HepG2 (cell line): Measurements from ENCODE around the gene TBC1D20. TPM values are rescaled to one million over a fixed set of nuclear protein-coding genes. Genes with fewer than 3 reads are reported as not detected.

Experiments used
- BORCS8-MEF2B ChIP-seq: sonication (generic); formaldehyde crosslinking; IDR thresholded peaks from 2 replicates; pipeline ENCODE4 v1.8.0; 2022; ENCODE audit warnings: mild to moderate bottlenecking, missing genetic modification reagents
- FOXJ3 ChIP-seq: sonication (generic); formaldehyde crosslinking; IDR thresholded peaks from 2 replicates; pipeline ENCODE4 v1.4.0; 2020; ENCODE audit warnings: missing genetic modification reagents, mild to moderate bottlenecking, borderline replicate concordance
- HMGA1 ChIP-seq: sonication (generic); formaldehyde crosslinking; conservative IDR thresholded peaks from 2 replicates; pipeline ENCODE4 v1.4.0; 2020; ENCODE audit warnings: missing genetic modification reagents
- NFIC ChIP-seq: IDR thresholded peaks from 2 replicates; pipeline ENCODE4 v1.6.1; 2012; ENCODE audit warnings: mild to moderate bottlenecking, low read length, inconsistent platforms
- NR2C2 ChIP-seq: sonication (generic); formaldehyde crosslinking; IDR thresholded peaks from 2 replicates; pipeline ENCODE4 v1.4.0; 2020; ENCODE audit warnings: missing genetic modification reagents, mild to moderate bottlenecking, moderate library complexity, borderline replicate concordance
- PHF8 ChIP-seq: sonication (generic); formaldehyde crosslinking; IDR thresholded peaks from 2 replicates; pipeline ENCODE4 v1.5.0; 2020; ENCODE audit warnings: missing genetic modification reagents
- POGZ ChIP-seq: sonication (generic); formaldehyde crosslinking; IDR thresholded peaks from 2 replicates; pipeline ENCODE4 v1.4.0; 2020; ENCODE audit warnings: mild to moderate bottlenecking, missing genetic modification reagents
- PRPF4 ChIP-seq: fragments of 200-400 bp; formaldehyde crosslinking; IDR thresholded peaks from 2 replicates; pipeline ENCODE4 v1.6.1; 2016; ENCODE audit warnings: low read length, low read depth; ENCODE audit not compliant: poor library complexity, severe bottlenecking
- RXRA ChIP-seq: sonication (generic); formaldehyde crosslinking; IDR thresholded peaks from 2 replicates; pipeline ENCODE4 v1.5.1; 2020; ENCODE audit warnings: missing genetic modification reagents
- SP4 ChIP-seq: sonication (generic); formaldehyde crosslinking; IDR thresholded peaks from 2 replicates; pipeline ENCODE4 v1.8.1; 2023; ENCODE audit warnings: mild to moderate bottlenecking, missing genetic modification reagents
- SPEN ChIP-seq: sonication (generic); formaldehyde crosslinking; IDR thresholded peaks from 2 replicates; pipeline ENCODE4 v1.5.1; 2020; ENCODE audit warnings: low read depth, mild to moderate bottlenecking, missing genetic modification reagents
- ZNF207 ChIP-seq: fragments of 450-650 bp; IDR thresholded peaks from 2 replicates; pipeline ENCODE4 v1.6.1; 2016; ENCODE audit warnings: antibody characterized with exemption, borderline replicate concordance
- ZNF224 ChIP-seq: sonication (generic); formaldehyde crosslinking; IDR thresholded peaks from 2 replicates; pipeline ENCODE4 v1.5.0; 2020; ENCODE audit warnings: mild to moderate bottlenecking, missing genetic modification reagents
- ZNF501 ChIP-seq: sonication (generic); formaldehyde crosslinking; IDR thresholded peaks from 2 replicates; pipeline ENCODE4 v1.5.1; 2020; ENCODE audit warnings: mild to moderate bottlenecking, moderate library complexity, missing genetic modification reagents
- ZNF557 ChIP-seq: sonication (generic); formaldehyde crosslinking; IDR thresholded peaks from 2 replicates; pipeline ENCODE4 v1.4.0; 2020; ENCODE audit warnings: missing genetic modification reagents
- ZNF703 ChIP-seq: sonication (generic); formaldehyde crosslinking; IDR thresholded peaks from 2 replicates; pipeline ENCODE4 v1.5.1; 2020; ENCODE audit warnings: missing genetic modification reagents, mild to moderate bottlenecking, moderate library complexity, borderline replicate concordance
- ZSCAN9 ChIP-seq: IDR thresholded peaks from 2 replicates; pipeline ENCODE4 v1.6.1; 2016; ENCODE audit warnings: borderline replicate concordance
- polyA plus RNA-seq, 8 experiments: library from polyadenylated mRNA; depleted of rRNA in 3 of 8; stranded (reverse) in 7 of 8; unstranded in 1 of 8; fragments of >200 nt; fragmentation: Illumina TruSeq in 4 of 8; extraction: Trizol in 4 of 8; gene quantifications; 2 replicates each; pipeline versions ENCODE4 v1.2.1 to v1.2.3, GENCODE V29; 2011 to 2016; ENCODE audit warnings: low read depth in 4 of 8, missing spikeins in 1 of 8, mixed read lengths in 1 of 8; ENCODE audit not compliant: insufficient read depth in 1 of 8
- total RNA-seq, 5 experiments: library from RNA; depleted of rRNA; stranded (reverse); fragments of >200 nt; fragmentation: Illumina TruSeq; extraction: Trizol; gene quantifications; 2 replicates each; pipeline ENCODE4 v1.2.3, GENCODE V29; 2016; ENCODE audit warnings: low read depth in 1 of 5
- TF ChIP-seq, protein P1 (sequence below): sonication (generic); formaldehyde crosslinking; IDR thresholded peaks from 2 replicates; pipeline ENCODE4 v1.4.0; 2020; ENCODE audit warnings: missing genetic modification reagents
- TF ChIP-seq, protein P2 (sequence below): sonication (generic); formaldehyde crosslinking; IDR thresholded peaks from 2 replicates; pipeline ENCODE4 v1.4.0; 2020; ENCODE audit warnings: missing genetic modification reagents
- TF ChIP-seq, protein P3 (sequence below): sonication (generic); formaldehyde crosslinking; IDR thresholded peaks from 2 replicates; pipeline ENCODE4 v1.8.1; 2023; ENCODE audit warnings: mild to moderate bottlenecking, missing genetic modification reagents
- TF ChIP-seq, protein P4 (sequence below): sonication (generic); formaldehyde crosslinking; IDR thresholded peaks from 2 replicates; pipeline ENCODE4 v1.4.0; 2020; ENCODE audit warnings: missing genetic modification reagents, borderline replicate concordance
- TF ChIP-seq, protein P5 (sequence below): sonication (generic); formaldehyde crosslinking; conservative IDR thresholded peaks from 2 replicates; pipeline ENCODE4 v1.8.0; 2022; ENCODE audit warnings: missing genetic modification reagents

TBC1D20 gene
- total and polyA plus RNA-seq, 2 of the 13 experiments (the other 11 are each of a cell fraction or from before 2014, with no cell fraction given): 36.6 to 47.1 TPM

DNA sequence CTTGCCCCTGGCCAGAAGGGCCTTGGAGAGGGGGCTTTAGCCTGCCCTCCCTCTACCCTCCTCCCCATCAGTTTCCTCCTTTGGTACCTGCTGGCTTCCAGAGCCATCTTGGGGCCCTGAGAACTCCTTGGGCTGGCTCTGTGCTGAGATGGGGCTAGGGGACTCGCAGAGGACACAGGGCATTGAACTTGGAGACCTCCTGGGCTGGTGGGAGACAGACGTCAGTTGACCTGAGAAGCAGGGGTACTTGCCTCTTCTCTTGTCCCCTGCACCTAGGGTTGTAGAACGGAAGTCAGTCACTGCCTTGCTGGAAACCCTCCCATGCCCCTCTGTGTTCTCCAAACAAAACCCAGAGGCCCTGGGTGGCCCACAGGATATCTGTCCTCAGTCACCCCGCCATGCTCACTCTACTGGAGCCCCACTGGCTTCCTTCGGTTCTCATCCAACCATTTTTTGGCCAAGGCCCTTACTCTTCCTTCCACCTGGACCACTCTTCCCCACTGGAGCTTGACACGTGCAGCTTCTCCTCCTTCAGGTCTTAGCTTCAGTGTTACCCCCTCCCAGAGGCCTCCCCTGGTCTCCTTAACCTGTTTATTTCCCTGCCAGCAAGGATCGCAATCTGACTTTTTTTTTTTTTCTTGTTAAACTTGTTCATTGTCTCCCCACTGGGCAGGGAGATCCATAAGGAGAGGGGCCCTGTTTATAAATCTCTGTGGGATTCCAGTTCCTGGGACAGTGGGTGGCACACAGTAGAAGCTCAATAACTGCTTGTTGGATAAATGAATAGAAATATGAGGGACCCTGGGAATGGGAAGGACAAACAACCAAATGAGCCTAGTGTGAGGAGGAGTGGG is 53.3 kb downstream of the TBC1D20 start (continued):
- TF ChIP-seq HMGA1 (CRISPR knock-in tag): no peak
- TF ChIP-seq ZNF224 (CRISPR knock-in tag): 0 out of 2 replicates have a peak, but pooled peaks have one; percentile 92
- TF ChIP-seq SPEN (CRISPR knock-in tag): peak; percentile 19; the same call in 1 of the 2 replicates
- TF ChIP-seq, protein P1, sequence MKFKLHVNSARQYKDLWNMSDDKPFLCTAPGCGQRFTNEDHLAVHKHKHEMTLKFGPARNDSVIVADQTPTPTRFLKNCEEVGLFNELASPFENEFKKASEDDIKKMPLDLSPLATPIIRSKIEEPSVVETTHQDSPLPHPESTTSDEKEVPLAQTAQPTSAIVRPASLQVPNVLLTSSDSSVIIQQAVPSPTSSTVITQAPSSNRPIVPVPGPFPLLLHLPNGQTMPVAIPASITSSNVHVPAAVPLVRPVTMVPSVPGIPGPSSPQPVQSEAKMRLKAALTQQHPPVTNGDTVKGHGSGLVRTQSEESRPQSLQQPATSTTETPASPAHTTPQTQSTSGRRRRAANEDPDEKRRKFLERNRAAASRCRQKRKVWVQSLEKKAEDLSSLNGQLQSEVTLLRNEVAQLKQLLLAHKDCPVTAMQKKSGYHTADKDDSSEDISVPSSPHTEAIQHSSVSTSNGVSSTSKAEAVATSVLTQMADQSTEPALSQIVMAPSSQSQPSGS (CRISPR knock-in tag): peak; percentile 13; the same call in 1 of the 2 replicates
- TF ChIP-seq, protein P2, sequence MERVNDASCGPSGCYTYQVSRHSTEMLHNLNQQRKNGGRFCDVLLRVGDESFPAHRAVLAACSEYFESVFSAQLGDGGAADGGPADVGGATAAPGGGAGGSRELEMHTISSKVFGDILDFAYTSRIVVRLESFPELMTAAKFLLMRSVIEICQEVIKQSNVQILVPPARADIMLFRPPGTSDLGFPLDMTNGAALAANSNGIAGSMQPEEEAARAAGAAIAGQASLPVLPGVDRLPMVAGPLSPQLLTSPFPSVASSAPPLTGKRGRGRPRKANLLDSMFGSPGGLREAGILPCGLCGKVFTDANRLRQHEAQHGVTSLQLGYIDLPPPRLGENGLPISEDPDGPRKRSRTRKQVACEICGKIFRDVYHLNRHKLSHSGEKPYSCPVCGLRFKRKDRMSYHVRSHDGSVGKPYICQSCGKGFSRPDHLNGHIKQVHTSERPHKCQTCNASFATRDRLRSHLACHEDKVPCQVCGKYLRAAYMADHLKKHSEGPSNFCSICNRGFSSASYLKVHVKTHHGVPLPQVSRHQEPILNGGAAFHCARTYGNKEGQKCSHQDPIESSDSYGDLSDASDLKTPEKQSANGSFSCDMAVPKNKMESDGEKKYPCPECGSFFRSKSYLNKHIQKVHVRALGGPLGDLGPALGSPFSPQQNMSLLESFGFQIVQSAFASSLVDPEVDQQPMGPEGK (CRISPR knock-in tag): 0 out of 2 replicates have a peak, but pooled peaks have one; percentile 7
- TF ChIP-seq FOXJ3 (CRISPR knock-in tag): no peak
- TF ChIP-seq, protein P3, sequence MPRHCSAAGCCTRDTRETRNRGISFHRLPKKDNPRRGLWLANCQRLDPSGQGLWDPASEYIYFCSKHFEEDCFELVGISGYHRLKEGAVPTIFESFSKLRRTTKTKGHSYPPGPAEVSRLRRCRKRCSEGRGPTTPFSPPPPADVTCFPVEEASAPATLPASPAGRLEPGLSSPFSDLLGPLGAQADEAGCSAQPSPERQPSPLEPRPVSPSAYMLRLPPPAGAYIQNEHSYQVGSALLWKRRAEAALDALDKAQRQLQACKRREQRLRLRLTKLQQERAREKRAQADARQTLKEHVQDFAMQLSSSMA (CRISPR knock-in tag): 0 out of 2 replicates have a peak, but pooled peaks have one; percentile 19
- TF ChIP-seq ZNF501 (CRISPR knock-in tag): no peak; the same call in 1 of the 2 replicates
- TF ChIP-seq NFIC: no peak
- no peak for TF ChIP-seq PRPF4
- TF ChIP-seq ZNF703 (CRISPR knock-in tag): peak; percentile 13; the same call in 1 of the 2 replicates
- TF ChIP-seq PHF8 (CRISPR knock-in tag): no peak
- TF ChIP-seq POGZ (CRISPR knock-in tag): no peak
- TF ChIP-seq, protein P4, sequence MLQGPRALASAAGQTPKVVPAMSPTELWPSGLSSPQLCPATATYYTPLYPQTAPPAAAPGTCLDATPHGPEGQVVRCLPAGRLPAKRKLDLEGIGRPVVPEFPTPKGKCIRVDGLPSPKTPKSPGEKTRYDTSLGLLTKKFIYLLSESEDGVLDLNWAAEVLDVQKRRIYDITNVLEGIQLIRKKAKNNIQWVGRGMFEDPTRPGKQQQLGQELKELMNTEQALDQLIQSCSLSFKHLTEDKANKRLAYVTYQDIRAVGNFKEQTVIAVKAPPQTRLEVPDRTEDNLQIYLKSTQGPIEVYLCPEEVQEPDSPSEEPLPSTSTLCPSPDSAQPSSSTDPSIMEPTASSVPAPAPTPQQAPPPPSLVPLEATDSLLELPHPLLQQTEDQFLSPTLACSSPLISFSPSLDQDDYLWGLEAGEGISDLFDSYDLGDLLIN: 0 out of 2 replicates have a peak, but pooled peaks have one; percentile 5
- TF ChIP-seq, protein P5, sequence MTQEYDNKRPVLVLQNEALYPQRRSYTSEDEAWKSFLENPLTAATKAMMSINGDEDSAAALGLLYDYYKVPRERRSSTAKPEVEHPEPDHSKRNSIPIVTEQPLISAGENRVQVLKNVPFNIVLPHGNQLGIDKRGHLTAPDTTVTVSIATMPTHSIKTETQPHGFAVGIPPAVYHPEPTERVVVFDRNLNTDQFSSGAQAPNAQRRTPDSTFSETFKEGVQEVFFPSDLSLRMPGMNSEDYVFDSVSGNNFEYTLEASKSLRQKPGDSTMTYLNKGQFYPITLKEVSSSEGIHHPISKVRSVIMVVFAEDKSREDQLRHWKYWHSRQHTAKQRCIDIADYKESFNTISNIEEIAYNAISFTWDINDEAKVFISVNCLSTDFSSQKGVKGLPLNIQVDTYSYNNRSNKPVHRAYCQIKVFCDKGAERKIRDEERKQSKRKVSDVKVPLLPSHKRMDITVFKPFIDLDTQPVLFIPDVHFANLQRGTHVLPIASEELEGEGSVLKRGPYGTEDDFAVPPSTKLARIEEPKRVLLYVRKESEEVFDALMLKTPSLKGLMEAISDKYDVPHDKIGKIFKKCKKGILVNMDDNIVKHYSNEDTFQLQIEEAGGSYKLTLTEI (CRISPR knock-in tag): no peak
- 0 out of 2 replicates have a peak, but pooled peaks have one; percentile 78 for TF ChIP-seq ZNF557 (CRISPR knock-in tag)
- TF ChIP-seq SP4: peak; percentile 31; the same call in 1 of the 2 replicates
- TF ChIP-seq NR2C2 (CRISPR knock-in tag): 0 out of 2 replicates have a peak, but pooled peaks have one; percentile 12
- TF ChIP-seq BORCS8-MEF2B: no peak; the same call in 1 of the 2 replicates
- TF ChIP-seq RXRA (CRISPR knock-in tag): no peak
- no peak for TF ChIP-seq ZSCAN9
- TF ChIP-seq ZNF207: no peak
